GM10266 (cell line): Measurements from ENCODE around the gene CDC25B.
A peak's percentile ranks its signal among the peaks of the same experiment; 100 is the strongest.
"Not testable (repeated sequence)": the region's sequence is repeated elsewhere in the genome, so short reads cannot be mapped to it uniquely, and the experiment has no call there.

Experiments
- DNase-seq: peaks from one replicate; pipeline ENCODE4 v3.0.0; 2012; ENCODE audit errors: extremely low spot score
- TF ChIP-seq, protein P1 (sequence below): IDR thresholded peaks from 2 replicates; pipeline ENCODE4 v1.5.1; 2012; ENCODE audit warnings: mild to moderate bottlenecking, low read depth; ENCODE audit not compliant: control insufficient read depth, insufficient read depth; ENCODE audit errors: missing control alignments

The CDC25B gene

DNA sequence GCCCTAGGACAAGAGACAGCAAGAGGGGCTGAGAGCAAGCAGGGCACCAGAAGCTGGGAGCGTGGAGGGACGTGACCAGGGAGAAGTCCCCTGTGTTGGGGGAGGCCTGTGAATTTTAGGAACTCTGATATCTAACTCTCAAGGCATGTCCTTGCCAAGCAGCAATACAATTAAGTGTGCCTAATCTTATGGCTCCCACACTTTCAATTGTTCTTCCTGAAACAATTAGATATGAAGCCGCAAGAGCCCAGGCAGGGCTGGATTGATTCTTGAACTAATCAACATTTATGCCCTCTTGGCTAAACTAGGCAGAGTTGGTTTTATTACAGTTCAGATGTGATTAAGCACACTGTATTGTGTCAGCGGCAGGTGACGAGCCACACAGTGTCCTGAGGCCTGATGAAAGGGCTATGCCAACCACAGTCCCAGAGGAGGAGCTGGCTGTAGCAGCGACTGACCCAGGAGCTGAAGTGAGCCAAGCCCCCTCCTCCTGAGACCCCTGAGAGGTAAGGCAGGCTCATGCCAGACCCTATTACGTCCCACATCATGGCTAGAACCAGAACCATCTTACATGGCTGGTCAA lies 46.3 kb downstream of the CDC25B start:
- DNase-seq, result no peak
- TF ChIP-seq, protein P1, sequence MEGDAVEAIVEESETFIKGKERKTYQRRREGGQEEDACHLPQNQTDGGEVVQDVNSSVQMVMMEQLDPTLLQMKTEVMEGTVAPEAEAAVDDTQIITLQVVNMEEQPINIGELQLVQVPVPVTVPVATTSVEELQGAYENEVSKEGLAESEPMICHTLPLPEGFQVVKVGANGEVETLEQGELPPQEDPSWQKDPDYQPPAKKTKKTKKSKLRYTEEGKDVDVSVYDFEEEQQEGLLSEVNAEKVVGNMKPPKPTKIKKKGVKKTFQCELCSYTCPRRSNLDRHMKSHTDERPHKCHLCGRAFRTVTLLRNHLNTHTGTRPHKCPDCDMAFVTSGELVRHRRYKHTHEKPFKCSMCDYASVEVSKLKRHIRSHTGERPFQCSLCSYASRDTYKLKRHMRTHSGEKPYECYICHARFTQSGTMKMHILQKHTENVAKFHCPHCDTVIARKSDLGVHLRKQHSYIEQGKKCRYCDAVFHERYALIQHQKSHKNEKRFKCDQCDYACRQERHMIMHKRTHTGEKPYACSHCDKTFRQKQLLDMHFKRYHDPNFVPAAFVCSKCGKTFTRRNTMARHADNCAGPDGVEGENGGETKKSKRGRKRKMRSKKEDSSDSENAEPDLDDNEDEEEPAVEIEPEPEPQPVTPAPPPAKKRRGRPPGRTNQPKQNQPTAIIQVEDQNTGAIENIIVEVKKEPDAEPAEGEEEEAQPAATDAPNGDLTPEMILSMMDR, result no peak

DNA sequence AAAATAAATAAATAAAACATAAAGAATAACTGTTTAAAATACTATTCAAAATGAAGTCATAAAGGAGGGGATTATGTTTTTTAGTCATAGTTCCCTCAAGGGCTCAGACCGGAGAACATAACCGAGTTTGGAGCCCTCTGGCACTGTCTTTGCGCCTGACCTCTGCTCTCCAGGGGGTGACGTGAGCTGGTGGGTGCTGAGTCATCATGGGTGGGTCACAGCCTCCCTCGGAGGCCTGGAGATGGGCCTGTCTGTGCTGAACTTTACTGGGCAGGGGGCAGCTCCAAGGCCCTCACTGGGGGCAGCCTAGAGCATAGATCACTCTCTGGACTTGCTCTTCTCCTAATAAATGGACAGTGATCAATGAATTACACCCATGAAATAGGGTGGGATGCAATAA lies 47.4 kb downstream of the CDC25B start:
- DNase-seq, result no peak
- TF ChIP-seq, protein P1, result no peak

DNA sequence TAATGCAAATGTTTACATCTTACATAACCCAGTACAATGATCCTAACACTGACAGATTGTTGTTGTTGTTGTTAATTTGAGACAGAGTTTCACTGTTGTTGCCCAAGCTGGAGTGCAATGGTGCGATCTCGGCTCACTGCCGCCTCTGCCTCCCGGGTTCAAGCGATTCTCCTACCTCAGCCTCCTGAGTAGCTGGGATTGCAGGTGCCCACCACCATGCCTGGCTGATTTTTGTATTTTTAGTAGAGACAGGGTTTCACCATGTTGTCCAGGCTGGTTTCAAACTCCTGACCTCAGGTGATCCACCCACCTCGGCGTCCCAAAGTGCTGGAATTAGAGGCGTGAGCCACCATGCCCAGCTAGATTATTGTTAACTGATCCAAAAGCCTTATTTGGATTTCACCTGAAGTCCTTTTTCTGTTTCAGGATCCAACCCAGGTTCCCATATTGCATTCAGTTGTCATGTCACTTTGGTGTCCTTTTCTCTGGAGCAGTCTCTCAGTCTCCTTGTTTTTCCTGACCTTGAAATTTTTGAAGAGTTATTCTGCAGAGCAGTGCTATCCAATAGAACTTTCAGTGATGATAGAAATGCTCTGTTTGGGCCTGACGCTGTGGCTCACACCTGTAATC lies 48.0 kb downstream of the CDC25B start:
- DNase-seq, result not testable (repeated sequence)

DNA sequence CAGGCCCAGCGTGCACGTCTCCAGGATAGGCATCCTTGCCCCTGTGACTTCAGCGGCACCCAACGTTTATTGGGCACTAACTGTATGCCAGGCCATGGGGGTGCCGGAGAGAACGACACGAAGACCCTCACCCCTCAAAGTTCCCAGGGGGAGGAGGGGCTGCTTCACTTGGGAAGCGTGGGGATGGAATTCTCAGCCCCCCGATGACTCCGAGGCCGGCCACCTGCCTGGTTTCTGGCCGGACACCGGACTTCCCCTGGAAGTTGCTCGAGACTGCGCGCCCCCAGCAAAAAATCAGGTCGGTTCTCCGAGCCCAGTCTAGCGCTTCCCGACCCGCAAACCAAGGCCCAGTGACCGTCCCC lies 50.2 kb downstream of the CDC25B start:
- TF ChIP-seq, protein P1, result no peak

DNA sequence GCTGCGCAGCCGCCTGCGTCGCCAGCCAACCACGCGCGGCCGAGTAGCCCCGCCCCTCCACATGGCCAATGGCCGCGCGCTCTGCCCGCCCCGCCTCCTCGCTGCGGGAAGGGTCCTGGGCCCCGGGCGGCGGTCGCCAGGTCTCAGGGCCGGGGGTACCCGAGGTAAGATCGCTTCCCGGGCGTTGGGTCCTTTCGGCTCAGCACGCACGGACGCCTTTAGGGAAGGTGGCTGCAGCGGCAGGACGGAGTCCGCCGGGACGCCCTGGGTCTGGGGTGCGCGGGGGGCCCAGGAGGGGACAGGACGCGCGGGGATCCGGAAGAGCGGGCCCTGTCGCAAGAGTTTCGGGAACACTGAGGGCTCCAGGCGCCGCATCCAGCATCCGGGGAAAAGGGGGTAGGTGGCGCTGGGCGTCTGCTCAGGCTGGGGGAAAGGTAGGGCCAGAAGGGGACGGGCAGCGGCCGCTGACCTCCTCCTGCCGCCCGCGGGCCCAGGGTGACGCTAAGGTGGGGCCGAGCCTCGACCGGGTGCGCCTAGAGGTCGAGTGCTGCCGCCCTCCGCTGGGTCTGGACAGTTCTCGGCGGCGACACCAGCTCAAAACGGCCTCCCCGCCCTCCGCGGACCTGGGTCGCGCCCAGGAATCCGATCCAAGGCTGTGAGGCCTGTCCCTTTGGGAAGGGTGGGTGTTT lies 50.8 kb downstream of the CDC25B start, which contains the start of gene MAVS:
MAVS (plus strand) TSS at position 95 of the 689 bp plus-strand sequence. CDS start 7,791 bp downstream, outside the sequence.
- TF ChIP-seq, protein P1, result peak; percentile 33
- peak; percentile 93 for DNase-seq

More for the DNA sequence above, 50.2 kb downstream of the CDC25B start:
- DNase-seq, result no peak

DNA sequence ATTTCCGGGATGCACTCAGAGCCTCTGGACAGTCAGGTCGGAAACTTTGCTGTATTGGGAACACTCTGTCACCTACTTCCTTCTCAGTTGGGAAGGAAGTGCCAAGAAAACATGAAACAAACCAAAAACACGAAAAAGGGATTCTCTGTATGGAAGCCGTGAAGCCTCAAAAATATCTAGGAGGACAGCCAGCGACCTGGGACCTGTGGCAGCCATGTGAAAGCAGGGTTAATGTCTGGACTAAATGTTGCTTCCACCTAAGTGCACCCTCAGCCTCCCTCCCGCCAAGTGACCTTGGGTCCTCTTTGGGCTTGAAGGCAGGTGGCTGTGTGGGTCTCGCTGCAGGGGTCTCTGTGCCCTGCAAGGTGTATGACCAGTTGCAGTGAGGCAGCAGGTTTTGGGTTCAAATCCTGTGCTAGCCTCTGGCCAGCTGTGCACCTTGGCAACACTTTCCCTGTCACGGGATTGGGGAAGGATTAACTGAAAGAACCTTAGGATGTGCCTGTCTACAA lies 51.4 kb downstream of the CDC25B start:
- no peak for DNase-seq
- TF ChIP-seq, protein P1, result no peak

DNA sequence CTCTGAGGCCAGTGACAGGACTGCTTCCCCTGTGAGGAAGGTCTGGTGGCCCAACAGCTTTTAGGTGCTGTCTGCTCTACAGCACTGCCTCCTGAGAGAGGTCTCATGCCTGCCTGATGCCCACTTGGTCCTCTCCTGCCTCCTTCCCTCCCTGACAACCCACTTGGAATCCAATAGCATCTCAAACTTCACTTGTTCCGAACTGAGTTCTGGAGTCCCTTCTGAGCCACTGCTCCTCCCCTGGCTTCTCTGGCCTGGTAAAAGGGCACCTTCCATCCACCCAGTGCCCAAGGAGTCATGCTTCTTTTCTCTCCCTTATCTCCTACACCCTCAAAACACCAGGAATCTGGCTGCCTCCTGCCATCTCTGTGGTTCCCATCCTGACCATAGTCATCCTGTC lies 52.5 kb downstream of the CDC25B start:
- no peak for DNase-seq
- TF ChIP-seq, protein P1, result no peak
